ENCODE results near the gene STK32B. TPM values are rescaled to one million over a fixed set of nuclear protein-coding genes. Genes with fewer than 3 reads are reported as not detected.

STK32B gene
- total RNA-seq, 1 donor from 2014 or later: 4.2 TPM

GRCh38 chr4:5307928-5308327 is 256.6 kb downstream of the STK32B start:
- H3K4me3 ChIP-seq (ENCODE audit: low read depth, low read length): no peak overlapping the region
- DNase-seq (ENCODE audit: low read depth): no peak

GRCh38 chr4:5322321-5322720 is 271.0 kb downstream of the STK32B start:
- TF ChIP-seq, protein P1, sequence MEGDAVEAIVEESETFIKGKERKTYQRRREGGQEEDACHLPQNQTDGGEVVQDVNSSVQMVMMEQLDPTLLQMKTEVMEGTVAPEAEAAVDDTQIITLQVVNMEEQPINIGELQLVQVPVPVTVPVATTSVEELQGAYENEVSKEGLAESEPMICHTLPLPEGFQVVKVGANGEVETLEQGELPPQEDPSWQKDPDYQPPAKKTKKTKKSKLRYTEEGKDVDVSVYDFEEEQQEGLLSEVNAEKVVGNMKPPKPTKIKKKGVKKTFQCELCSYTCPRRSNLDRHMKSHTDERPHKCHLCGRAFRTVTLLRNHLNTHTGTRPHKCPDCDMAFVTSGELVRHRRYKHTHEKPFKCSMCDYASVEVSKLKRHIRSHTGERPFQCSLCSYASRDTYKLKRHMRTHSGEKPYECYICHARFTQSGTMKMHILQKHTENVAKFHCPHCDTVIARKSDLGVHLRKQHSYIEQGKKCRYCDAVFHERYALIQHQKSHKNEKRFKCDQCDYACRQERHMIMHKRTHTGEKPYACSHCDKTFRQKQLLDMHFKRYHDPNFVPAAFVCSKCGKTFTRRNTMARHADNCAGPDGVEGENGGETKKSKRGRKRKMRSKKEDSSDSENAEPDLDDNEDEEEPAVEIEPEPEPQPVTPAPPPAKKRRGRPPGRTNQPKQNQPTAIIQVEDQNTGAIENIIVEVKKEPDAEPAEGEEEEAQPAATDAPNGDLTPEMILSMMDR (conservative IDR thresholded peaks at IDR 0.05; ENCODE audit: low read depth, low read length): no peak
- no peak for DNase-seq (ENCODE audit: low read depth)

More at GRCh38 chr4:5307928-5308327, 256.6 kb downstream of the STK32B start:
- TF ChIP-seq, protein P1 (conservative IDR thresholded peaks at IDR 0.05; ENCODE audit: low read depth, low read length): no peak

GRCh38 chr4:5330339-5330989 is 279.2 kb downstream of the STK32B start:
- TF ChIP-seq, protein P1 (conservative IDR thresholded peaks at IDR 0.05; ENCODE audit: low read depth, low read length): no peak
- H3K4me3 ChIP-seq (ENCODE audit: low read depth, low read length): no peak overlapping the region
- DNase-seq (ENCODE audit: low read depth): no peak

More at GRCh38 chr4:5322321-5322720, 271.0 kb downstream of the STK32B start:
- H3K4me3 ChIP-seq (ENCODE audit: low read depth, low read length): no peak overlapping the region

DNA sequence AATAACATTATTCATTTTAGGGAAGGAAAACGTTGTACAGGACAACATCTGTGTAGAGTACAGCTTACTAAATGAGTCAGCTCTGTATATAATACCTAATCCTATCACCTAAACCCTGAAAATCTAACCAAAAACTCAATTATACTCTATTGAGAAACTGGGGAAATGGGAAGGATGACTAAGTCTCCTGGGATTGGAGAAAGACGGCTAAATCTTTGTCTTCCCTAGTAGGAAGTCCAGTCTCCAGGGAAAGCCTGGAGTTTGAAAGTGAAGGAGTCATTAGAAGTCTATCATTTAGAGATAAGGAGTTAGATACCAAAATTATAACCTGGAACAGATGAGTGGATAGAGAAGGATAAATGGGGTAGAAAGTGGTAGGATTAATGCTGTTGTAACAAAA is 286.5 kb downstream of the STK32B start:
- TF ChIP-seq, protein P1 (conservative IDR thresholded peaks at IDR 0.05; ENCODE audit: low read depth, low read length): no peak
- DNase-seq (ENCODE audit: low read depth): no peak
- H3K4me3 ChIP-seq (ENCODE audit: low read depth, low read length): no peak overlapping the region

DNA sequence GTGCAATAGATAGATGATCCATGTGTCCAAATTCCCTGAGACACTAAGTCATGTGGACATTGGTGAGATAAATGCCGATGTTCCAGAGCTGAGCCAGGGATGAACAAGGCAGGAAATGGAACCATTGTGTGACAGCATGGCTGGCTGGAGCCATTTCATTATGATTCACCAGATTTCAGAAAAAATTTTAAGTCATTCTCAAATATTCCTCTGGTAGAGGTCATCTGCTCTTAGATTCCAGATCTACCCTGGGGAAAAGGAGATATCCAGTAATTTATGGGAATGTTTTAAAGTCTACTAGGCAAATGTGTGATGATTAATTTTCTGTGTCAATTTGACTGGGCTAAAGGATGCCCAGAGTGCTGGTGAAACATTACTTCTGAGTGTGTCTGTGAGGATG is 287.3 kb downstream of the STK32B start:
- no peak for DNase-seq (ENCODE audit: low read depth)
- TF ChIP-seq, protein P1 (conservative IDR thresholded peaks at IDR 0.05; ENCODE audit: low read depth, low read length): no peak
- no peak overlapping the region for H3K4me3 ChIP-seq (ENCODE audit: low read depth, low read length)

DNA sequence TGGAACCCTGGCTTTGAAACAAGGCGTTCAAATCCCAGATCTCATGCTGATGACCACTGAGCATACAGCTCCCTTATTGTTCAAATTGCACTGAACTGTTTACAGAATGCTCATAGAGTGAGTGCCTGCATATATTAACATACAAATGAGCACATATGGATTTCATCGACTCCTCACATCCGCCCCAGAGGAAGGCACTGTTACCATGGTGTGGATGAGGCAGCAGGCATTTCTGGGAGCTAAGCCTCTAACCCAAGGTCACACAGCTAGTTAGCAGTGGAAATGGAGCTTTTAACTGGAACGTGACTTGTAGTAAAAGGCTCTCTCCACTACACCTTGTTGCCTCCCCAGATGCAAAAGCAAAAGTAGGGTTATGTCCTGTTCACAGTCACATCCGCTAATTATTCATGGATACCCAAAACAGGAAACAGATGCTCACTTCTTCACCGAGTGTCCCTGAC is 289.7 kb downstream of the STK32B start:
- no peak overlapping the region for H3K4me3 ChIP-seq (ENCODE audit: low read depth, low read length)
- TF ChIP-seq, protein P1 (conservative IDR thresholded peaks at IDR 0.05; ENCODE audit: low read depth, low read length): no peak
- DNase-seq (ENCODE audit: low read depth): no peak

DNA sequence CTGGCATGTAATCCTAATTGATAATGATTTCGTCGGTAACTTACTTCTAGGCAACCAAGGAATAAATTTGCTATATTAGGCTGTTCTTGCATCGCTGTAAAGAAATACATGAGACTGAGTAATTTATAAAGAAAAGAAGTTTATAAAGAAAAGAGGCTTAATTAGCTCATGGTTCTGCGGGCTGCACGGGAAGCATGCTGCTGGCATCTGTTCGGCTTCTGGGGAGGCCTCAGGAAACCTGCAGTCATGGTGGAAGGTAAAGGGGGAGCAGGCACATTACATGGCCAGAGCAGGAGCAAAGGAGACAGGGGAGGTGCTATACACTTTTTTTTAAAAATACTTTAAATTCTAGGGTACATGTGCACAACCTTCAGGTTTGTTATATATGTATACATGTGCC is 290.2 kb downstream of the STK32B start:
- TF ChIP-seq, protein P1 (conservative IDR thresholded peaks at IDR 0.05; ENCODE audit: low read depth, low read length): no peak

More for the DNA sequence above, 290.2 kb downstream of the STK32B start:
- H3K4me3 ChIP-seq (ENCODE audit: low read depth, low read length): no peak overlapping the region
- DNase-seq (ENCODE audit: low read depth): no peak
